Measurements from ENCODE around the gene FASTK. TPM values are rescaled to one million over a fixed set of nuclear protein-coding genes. Genes with fewer than 3 reads are reported as not detected.

The FASTK gene
- total RNA-seq, 1 donor from 2014 or later = 97.6 TPM

- no peak overlapping the region for H3K27ac Mint-ChIP-seq
- TF ChIP-seq, protein P1, sequence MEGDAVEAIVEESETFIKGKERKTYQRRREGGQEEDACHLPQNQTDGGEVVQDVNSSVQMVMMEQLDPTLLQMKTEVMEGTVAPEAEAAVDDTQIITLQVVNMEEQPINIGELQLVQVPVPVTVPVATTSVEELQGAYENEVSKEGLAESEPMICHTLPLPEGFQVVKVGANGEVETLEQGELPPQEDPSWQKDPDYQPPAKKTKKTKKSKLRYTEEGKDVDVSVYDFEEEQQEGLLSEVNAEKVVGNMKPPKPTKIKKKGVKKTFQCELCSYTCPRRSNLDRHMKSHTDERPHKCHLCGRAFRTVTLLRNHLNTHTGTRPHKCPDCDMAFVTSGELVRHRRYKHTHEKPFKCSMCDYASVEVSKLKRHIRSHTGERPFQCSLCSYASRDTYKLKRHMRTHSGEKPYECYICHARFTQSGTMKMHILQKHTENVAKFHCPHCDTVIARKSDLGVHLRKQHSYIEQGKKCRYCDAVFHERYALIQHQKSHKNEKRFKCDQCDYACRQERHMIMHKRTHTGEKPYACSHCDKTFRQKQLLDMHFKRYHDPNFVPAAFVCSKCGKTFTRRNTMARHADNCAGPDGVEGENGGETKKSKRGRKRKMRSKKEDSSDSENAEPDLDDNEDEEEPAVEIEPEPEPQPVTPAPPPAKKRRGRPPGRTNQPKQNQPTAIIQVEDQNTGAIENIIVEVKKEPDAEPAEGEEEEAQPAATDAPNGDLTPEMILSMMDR (IDR thresholded peaks at IDR 0.05; ENCODE audit: unreplicated experiment) = no peak
- H3K9me3 Mint-ChIP-seq = no peaks in the 10 kb centered on the region
- DNase-seq (ENCODE audit: low spot score in 2 of 2, unreplicated experiment in 2 of 2) = no peak
- peaks cover 20% of the 10 kb centered on the region for H3K4me1 Mint-ChIP-seq
- H3K4me3 Mint-ChIP-seq = no peak overlapping the region
- peaks cover 35% of the 10 kb centered on the region for H3K36me3 Mint-ChIP-seq
- peaks cover 2% of the 10 kb centered on the region for H3K27me3 Mint-ChIP-seq (ENCODE audit: low read depth)
Measured at GRCh38 chr7:151120896-151121295, 40.3 kb upstream of the FASTK start.

DNA sequence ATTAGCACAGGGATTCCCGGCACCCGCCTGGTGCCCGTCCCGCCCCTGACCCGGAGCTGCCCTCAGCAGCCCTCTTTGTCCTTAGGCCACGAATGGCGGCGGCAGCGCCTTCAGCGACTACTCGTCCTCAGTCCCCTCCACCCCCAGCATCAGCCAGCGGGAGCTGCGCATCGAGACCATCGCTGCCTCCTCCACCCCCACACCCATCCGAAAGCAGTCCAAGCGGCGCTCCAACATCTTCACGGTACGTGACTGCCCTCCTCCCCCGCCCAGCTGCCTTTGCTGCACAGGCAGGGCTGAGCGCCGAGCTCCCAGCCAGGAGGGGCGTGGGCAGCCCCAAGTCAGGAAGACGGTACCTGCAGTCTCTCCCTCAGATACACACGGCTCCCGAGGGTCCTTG lies 39.3 kb upstream of the FASTK start:
- no peak for DNase-seq (ENCODE audit: low spot score in 2 of 2, unreplicated experiment in 2 of 2)
- Mint-ChIP-seq H3K4me3 (no peak overlapping the region), H3K9me3 (no peaks in the 10 kb centered on the region), H3K36me3 (peaks cover 35% of the 10 kb centered on the region), H3K27me3 (ENCODE audit: low read depth) (no peaks in the 10 kb centered on the region), H3K27ac (no peak overlapping the region), H3K4me1 (peaks cover 18% of the 10 kb centered on the region)
- TF ChIP-seq, protein P1 (IDR thresholded peaks at IDR 0.05; ENCODE audit: unreplicated experiment) = no peak

DNA sequence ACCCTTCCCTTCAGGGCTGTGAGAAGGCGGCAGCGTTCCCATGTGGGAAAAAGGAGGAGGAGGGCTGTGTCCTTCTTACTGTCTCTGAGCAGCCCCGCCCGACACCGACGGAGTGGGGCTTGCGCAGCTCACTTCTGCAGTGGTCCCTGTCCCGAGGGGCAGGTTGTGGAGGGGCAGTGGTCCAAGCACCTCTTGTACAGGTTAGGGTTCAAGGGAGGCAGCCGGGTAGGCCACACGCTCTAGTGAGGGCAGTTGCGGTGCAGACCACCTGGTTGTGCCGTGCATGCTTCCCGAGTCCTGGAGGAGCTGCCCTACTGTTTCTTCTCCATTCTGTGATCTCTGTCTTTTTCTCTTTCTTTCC lies 38.4 kb upstream of the FASTK start:
- DNase-seq (ENCODE audit: low spot score in 2 of 2, unreplicated experiment in 2 of 2) = no peak
- Mint-ChIP-seq H3K4me1 (peaks cover 18% of the 10 kb centered on the region), H3K4me3 (no peak overlapping the region), H3K36me3 (peaks cover 32% of the 10 kb centered on the region), H3K27ac (no peak overlapping the region), H3K9me3 (no peaks in the 10 kb centered on the region), H3K27me3 (ENCODE audit: low read depth) (no peaks in the 10 kb centered on the region)
- TF ChIP-seq, protein P1 (IDR thresholded peaks at IDR 0.05; ENCODE audit: unreplicated experiment) = no peak

- H3K4me1 Mint-ChIP-seq = peaks cover 20% of the 10 kb centered on the region
- H3K27ac Mint-ChIP-seq = no peak overlapping the region
- no peak for DNase-seq (ENCODE audit: low spot score in 2 of 2, unreplicated experiment in 2 of 2)
- peaks cover 26% of the 10 kb centered on the region for H3K36me3 Mint-ChIP-seq
- no peak overlapping the region for H3K4me3 Mint-ChIP-seq
- no peaks in the 10 kb centered on the region for H3K27me3 Mint-ChIP-seq (ENCODE audit: low read depth)
- no peaks in the 10 kb centered on the region for H3K9me3 Mint-ChIP-seq
- TF ChIP-seq, protein P1 (IDR thresholded peaks at IDR 0.05; ENCODE audit: unreplicated experiment) = no peak
Measured at GRCh38 chr7:151118108-151119054, 37.8 kb upstream of the FASTK start.

- Mint-ChIP-seq H3K4me1 (peaks cover 26% of the 10 kb centered on the region), H3K27ac (no peak overlapping the region), H3K9me3 (no peaks in the 10 kb centered on the region), H3K27me3 (ENCODE audit: low read depth) (no peaks in the 10 kb centered on the region), H3K4me3 (no peak overlapping the region), H3K36me3 (peaks cover 24% of the 10 kb centered on the region)
- no peak for DNase-seq (ENCODE audit: low spot score in 2 of 2, unreplicated experiment in 2 of 2)
- TF ChIP-seq, protein P1 (IDR thresholded peaks at IDR 0.05; ENCODE audit: unreplicated experiment) = no peak
Measured at GRCh38 chr7:151117565-151117964, 37.0 kb upstream of the FASTK start.
